ENCODE results near the gene UCHL1. TPM values are rescaled to one million over a fixed set of nuclear protein-coding genes. Genes with fewer than 3 reads are reported as not detected.
"Not testable (repeated sequence)": the region's sequence is repeated elsewhere in the genome, so short reads cannot be mapped to it uniquely, and the experiment has no call there.

Gene UCHL1
- total RNA-seq, 1 donor from 2014 or later = 12.5 TPM

DNA sequence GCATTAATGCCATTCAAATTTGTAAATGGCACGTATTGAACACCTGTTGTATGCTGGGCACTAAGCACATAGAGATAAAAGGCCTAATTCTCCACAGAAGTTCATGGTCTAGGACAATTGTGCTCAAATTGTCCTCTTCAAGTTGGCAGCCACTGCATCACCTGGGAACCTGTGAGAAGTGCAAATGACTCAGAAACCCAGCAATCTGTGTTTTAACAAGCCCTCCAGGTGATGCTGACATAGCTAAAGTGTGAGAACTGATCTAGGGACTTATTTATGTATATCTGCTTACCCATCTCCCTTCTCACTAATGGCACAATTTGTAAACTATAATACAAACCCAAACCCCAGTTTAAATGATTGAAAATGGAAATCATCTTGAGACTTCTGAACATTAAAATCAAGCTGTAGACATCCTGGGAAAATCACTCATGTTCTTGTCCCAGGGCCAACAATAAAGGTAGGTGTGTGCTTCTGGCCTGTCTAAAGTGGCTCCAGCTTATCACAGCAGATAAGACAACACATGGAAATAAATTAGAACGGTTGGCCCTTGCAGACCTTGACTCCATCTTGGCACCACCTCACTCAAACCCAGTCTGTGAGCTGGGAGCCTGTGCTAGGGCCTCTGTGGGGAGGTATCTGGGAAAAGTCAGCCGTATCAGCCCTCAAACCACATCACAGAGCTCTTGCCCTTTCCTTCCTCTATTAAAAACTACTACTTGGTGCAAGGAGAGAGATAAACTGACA lies 46.8 kb downstream of the UCHL1 start:
- no peaks in the 10 kb centered on the region for H3K36me3 ChIP-seq (ENCODE audit: control insufficient read depth in 3 of 3, insufficient read depth in 3 of 3, low read length in 3 of 3)
- no peak overlapping the region for H3K27ac ChIP-seq (ENCODE audit: low read depth, low read length)
- H3K9ac ChIP-seq (ENCODE audit: low read depth in 1 of 3, low read length in 3 of 3) = no peak overlapping the region
- H3K27me3 ChIP-seq (ENCODE audit: control insufficient read depth in 3 of 3, insufficient read depth in 3 of 3, low read length in 3 of 3) = no peaks in the 10 kb centered on the region
- peaks cover 0 to 7% (median 0%) of the 10 kb centered on the region in 3 donors for H3K4me1 ChIP-seq (ENCODE audit: control insufficient read depth in 3 of 3, insufficient read depth in 3 of 3, low read length in 3 of 3)
- H3K4me3 ChIP-seq (ENCODE audit: low read length in 3 of 3) = no peak overlapping the region
- H3K9me3 ChIP-seq (ENCODE audit: control insufficient read depth in 3 of 3, low read length in 3 of 3) = no peaks in the 10 kb centered on the region

DNA sequence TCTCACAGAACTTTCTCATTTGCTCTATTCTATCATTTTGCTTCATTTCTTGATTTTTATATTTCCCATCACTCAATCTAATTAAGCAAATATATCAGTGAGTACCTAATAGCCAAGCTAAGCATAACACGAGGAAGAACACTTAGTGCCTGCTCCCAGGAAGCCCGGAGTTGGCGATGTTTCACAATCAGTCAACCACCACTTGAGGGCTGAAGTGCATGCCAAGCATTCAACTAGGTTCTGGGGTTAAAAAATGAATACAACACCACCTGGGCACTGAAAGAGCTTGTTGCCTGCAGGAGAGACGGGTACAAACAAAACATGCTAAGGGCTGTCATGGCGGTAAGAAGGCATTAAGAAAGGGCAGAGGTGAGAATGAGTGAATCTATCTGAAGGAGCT lies 47.5 kb downstream of the UCHL1 start:
- no peak overlapping the region for H3K27ac ChIP-seq (ENCODE audit: low read depth, low read length)
- H3K9ac ChIP-seq (ENCODE audit: low read depth in 1 of 3, low read length in 3 of 3) = no peak overlapping the region
- no peak overlapping the region for H3K4me3 ChIP-seq (ENCODE audit: low read length in 3 of 3)
- H3K27me3 ChIP-seq (ENCODE audit: control insufficient read depth in 3 of 3, insufficient read depth in 3 of 3, low read length in 3 of 3) = no peaks in the 10 kb centered on the region
- H3K36me3 ChIP-seq (ENCODE audit: control insufficient read depth in 3 of 3, insufficient read depth in 3 of 3, low read length in 3 of 3) = no peaks in the 10 kb centered on the region
- peaks cover 0 to 7% (median 0%) of the 10 kb centered on the region in 3 donors for H3K4me1 ChIP-seq (ENCODE audit: control insufficient read depth in 3 of 3, insufficient read depth in 3 of 3, low read length in 3 of 3)
- no peaks in the 10 kb centered on the region for H3K9me3 ChIP-seq (ENCODE audit: control insufficient read depth in 3 of 3, low read length in 3 of 3)

DNA sequence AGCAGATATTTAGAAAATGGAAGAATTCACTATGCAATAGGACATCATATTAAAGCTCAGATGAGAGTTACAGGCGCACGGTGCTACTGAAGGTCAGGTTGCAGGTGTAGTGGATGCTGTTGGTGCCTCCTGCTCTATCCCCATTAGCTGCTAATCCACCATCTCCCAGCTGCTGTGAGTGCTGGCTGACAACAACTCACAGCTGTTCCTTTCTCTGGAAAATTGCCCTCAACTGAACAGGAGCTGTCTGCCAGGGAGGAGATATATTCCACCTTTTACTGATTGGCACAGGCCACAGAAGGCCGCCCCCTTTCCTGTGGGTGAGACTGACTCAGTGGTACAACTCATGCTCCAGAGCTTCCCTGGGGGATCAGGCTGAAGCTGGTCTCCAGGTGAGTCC lies 48.7 kb downstream of the UCHL1 start:
- Histone ChIP-seq H3K4me1 (ENCODE audit: control insufficient read depth in 3 of 3, insufficient read depth in 3 of 3, low read length in 3 of 3) (peaks cover 0 to 7% (median 0%) of the 10 kb centered on the region in 3 donors), H3K36me3 (ENCODE audit: control insufficient read depth in 3 of 3, insufficient read depth in 3 of 3, low read length in 3 of 3) (no peaks in the 10 kb centered on the region), H3K4me3 (ENCODE audit: low read length in 3 of 3) (no peak overlapping the region), H3K9ac (ENCODE audit: low read depth in 1 of 3, low read length in 3 of 3) (no peak overlapping the region), H3K27ac (ENCODE audit: low read depth, low read length) (no peak overlapping the region), H3K9me3 (ENCODE audit: control insufficient read depth in 3 of 3, low read length in 3 of 3) (no peaks in the 10 kb centered on the region), H3K27me3 (ENCODE audit: control insufficient read depth in 3 of 3, insufficient read depth in 3 of 3, low read length in 3 of 3) (no peaks in the 10 kb centered on the region)

DNA sequence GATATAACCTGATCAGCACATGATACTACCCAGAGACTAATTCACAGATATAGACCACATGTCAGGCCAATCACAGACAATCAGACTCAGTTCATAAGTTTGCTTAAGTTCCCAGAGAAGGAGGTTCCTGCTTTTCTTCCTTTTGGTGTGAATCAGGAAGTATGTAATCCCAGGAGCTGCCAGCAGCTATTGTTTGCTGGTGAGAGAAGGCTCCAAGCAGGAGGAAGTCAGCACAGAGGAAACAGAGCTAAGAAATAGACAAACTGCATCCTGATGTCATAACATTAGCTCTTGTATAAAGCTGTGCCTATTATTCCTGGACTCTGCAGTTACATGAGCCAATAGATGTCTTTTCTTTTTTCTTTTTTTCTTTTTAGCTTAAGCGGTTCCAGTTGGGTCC lies 50.9 kb downstream of the UCHL1 start:
- Histone ChIP-seq H3K36me3 (ENCODE audit: control insufficient read depth in 3 of 3, insufficient read depth in 3 of 3, low read length in 3 of 3) (no peaks in the 10 kb centered on the region), H3K27ac (ENCODE audit: low read depth, low read length) (no peak overlapping the region), H3K4me1 (ENCODE audit: control insufficient read depth in 3 of 3, insufficient read depth in 3 of 3, low read length in 3 of 3) (peaks cover 0 to 7% (median 0%) of the 10 kb centered on the region in 3 donors)

DNA sequence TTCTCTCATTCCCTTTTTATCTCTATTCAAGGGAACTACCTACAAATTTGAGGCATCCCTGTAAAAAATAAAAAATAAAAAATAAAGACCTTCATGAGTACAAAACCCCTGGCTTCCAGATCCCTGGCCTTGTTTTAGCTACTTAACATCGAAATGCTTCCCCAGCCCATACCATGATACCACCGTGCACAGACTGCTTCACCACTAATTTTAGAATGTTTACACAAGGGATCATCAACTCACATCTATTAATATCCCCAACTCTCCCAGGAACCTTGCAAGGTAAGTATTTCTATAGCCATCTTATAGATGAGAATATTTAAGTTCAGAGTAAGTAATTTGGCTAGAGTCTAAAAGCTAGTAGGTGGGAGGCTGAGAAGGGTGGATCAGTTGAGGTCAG lies 51.7 kb downstream of the UCHL1 start:
- no peak overlapping the region for H3K27ac ChIP-seq (ENCODE audit: low read depth, low read length)
- H3K27me3 ChIP-seq (ENCODE audit: control insufficient read depth in 3 of 3, insufficient read depth in 3 of 3, low read length in 3 of 3) = no peaks in the 10 kb centered on the region

More for the DNA sequence above, 50.9 kb downstream of the UCHL1 start:
- H3K9me3 ChIP-seq (ENCODE audit: control insufficient read depth in 3 of 3, low read length in 3 of 3) = no peaks in the 10 kb centered on the region
- no peaks in the 10 kb centered on the region for H3K27me3 ChIP-seq (ENCODE audit: control insufficient read depth in 3 of 3, insufficient read depth in 3 of 3, low read length in 3 of 3)
- H3K4me3 ChIP-seq (ENCODE audit: low read length in 3 of 3) = no peak overlapping the region
- H3K9ac ChIP-seq (ENCODE audit: low read depth in 1 of 3, low read length in 3 of 3) = no peak overlapping the region

DNA sequence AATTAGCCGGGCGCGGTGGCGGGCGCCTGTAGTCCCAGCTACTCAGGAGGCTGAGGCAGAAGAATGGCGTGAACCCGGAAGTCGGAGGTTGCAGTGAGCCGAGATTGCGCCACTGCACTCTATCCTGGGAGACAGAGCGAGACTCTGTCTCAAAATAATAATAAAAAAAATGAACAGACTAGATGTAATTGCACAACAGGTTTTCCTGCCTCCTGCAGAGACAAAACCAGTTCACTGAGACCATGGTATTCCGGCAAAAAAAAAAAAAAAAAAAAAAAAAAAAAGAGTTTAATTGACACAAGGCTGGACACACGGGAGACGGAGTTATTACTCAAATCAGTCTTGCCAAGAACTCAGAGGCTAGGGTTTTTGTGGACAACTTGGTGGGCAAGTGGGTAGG lies 58.7 kb downstream of the UCHL1 start:
- not testable (repeated sequence) for H3K27ac ChIP-seq (ENCODE audit: low read depth, low read length); H3K9ac ChIP-seq (ENCODE audit: low read depth in 1 of 3, low read length in 3 of 3); H3K4me1 ChIP-seq (ENCODE audit: control insufficient read depth in 3 of 3, insufficient read depth in 3 of 3, low read length in 3 of 3); H3K9me3 ChIP-seq (ENCODE audit: control insufficient read depth in 3 of 3, low read length in 3 of 3); H3K36me3 ChIP-seq (ENCODE audit: control insufficient read depth in 3 of 3, insufficient read depth in 3 of 3, low read length in 3 of 3); H3K4me3 ChIP-seq (ENCODE audit: low read length in 3 of 3); H3K27me3 ChIP-seq (ENCODE audit: control insufficient read depth in 3 of 3, insufficient read depth in 3 of 3, low read length in 3 of 3)

More for the DNA sequence above, 51.7 kb downstream of the UCHL1 start:
- H3K9me3 ChIP-seq (ENCODE audit: control insufficient read depth in 3 of 3, low read length in 3 of 3) = no peaks in the 10 kb centered on the region
- no peaks in the 10 kb centered on the region for H3K36me3 ChIP-seq (ENCODE audit: control insufficient read depth in 3 of 3, insufficient read depth in 3 of 3, low read length in 3 of 3)
- no peak overlapping the region for H3K4me3 ChIP-seq (ENCODE audit: low read length in 3 of 3)
- peaks cover 0 to 7% (median 0%) of the 10 kb centered on the region in 3 donors for H3K4me1 ChIP-seq (ENCODE audit: control insufficient read depth in 3 of 3, insufficient read depth in 3 of 3, low read length in 3 of 3)
- H3K9ac ChIP-seq (ENCODE audit: low read depth in 1 of 3, low read length in 3 of 3) = no peak overlapping the region

DNA sequence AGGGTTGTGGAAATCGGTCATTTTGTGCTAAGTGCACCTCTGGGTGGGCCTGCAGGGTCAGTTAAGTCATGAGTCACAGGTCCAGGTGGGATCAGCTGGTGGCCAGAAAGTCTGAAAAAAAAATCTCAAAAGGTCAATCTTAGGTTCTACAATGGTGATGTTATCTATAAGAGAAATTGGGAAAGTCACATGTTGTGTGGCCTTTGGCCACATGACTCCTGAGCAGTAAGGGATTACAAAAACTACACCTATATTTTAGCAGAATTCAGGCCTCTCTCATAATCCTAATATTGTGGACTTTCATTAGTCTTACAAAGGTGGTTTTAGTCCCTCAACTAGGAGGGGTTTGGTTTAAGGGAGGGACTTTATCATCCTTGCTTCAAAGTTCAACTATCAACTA lies 59.1 kb downstream of the UCHL1 start:
- H3K36me3 ChIP-seq (ENCODE audit: control insufficient read depth in 3 of 3, insufficient read depth in 3 of 3, low read length in 3 of 3) = no peaks in the 10 kb centered on the region
- no peaks in the 10 kb centered on the region for H3K4me1 ChIP-seq (ENCODE audit: control insufficient read depth in 3 of 3, insufficient read depth in 3 of 3, low read length in 3 of 3)
- no peak overlapping the region for H3K9ac ChIP-seq (ENCODE audit: low read depth in 1 of 3, low read length in 3 of 3)
- no peak overlapping the region for H3K27ac ChIP-seq (ENCODE audit: low read depth, low read length)
- no peaks in the 10 kb centered on the region for H3K9me3 ChIP-seq (ENCODE audit: control insufficient read depth in 3 of 3, low read length in 3 of 3)
- H3K27me3 ChIP-seq (ENCODE audit: control insufficient read depth in 3 of 3, insufficient read depth in 3 of 3, low read length in 3 of 3) = no peaks in the 10 kb centered on the region
- no peak overlapping the region for H3K4me3 ChIP-seq (ENCODE audit: low read length in 3 of 3)

Small RNA genes within 50 kb of the gene (small RNA-seq; reads per million reads assigned to genes)
- gene RF00019 = not detected

Other genes starting within 250 kb of the UCHL1 start
- gene APBB2, start 42.4 kb upstream of the UCHL1 start, total RNA-seq = 41.2 TPM

All from skeletal muscle tissue (tissue), 5 donors.